ENCODE measurements around the gene SEMA3A. TPM values are rescaled to one million over a fixed set of nuclear protein-coding genes. Genes with fewer than 3 reads are reported as not detected.
"Not testable (repeated sequence)": the region's sequence is repeated elsewhere in the genome, so short reads cannot be mapped to it uniquely, and the experiment has no call there.

SEMA3A gene
- total RNA-seq (10 to 100 TPM; 27.4 to 32.0 TPM), polyA plus RNA-seq (ENCODE audit: insufficient read length in 2 of 2) (10 to 100 TPM; 11.7 to 20.7 TPM)
- long read RNA-seq, donor 1, full-length matches to known transcripts = 5 of 15 reads
- long read RNA-seq, donor 1, partial matches to known transcripts = 10 of 15 reads
- long read RNA-seq, donor 1, other reads (novel, unspliced or antisense) = 0 of 15 reads
- long read RNA-seq, donor 2, full-length matches to known transcripts = 1 of 1 reads
- long read RNA-seq, donor 2, partial matches to known transcripts = 0 of 1 reads
- long read RNA-seq, donor 2, other reads (novel, unspliced or antisense) = 0 of 1 reads
- long read RNA-seq, donor 3, full-length matches to known transcripts = 1 of 1 reads
- long read RNA-seq, donor 3, partial matches to known transcripts = 0 of 1 reads
- long read RNA-seq, donor 3, other reads (novel, unspliced or antisense) = 0 of 1 reads
- long read RNA-seq, donor 4 = 0 reads

DNA sequence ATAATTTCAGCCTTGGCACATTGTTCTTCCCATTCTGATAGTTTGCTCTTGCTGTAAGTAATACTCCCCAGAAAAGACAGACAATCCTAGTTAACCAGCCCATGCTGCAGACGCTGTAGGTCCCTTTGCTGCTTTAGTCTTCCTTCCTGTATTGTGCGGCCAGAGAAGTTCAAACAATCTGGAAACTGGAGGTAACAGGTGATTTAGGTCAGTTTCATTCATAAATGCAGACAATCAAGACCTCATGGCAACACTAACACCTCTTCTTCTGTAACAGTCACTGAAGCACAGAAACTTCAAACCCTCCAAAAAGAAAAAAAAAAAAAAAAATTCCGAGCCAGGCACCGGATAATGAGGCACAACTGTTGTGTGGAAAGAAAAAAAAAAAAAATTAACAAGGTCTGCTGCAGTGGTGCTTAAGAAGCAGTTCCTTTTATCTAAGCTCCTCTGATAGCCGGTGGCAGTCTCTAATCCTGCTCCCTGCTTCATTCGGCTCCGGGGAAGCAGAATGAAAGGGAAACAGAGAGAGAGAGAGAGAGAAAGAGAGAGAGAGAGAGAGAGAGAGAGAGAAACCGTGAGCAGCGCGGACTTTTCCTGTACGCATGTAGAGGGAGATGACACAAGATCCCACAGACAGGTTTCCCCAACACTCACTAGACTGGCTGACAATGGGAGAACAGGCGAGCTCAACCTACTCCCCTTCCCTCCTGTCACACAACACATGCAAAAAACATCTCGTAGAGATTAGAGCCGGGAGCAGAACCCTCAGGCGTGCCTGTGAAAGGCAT lies at the start of gene SEMA3A:
Gene SEMA3A (minus strand): TSS at position 306 of the 788 bp plus-strand sequence. CDS start 203 bp downstream, at position 103.
- Histone ChIP-seq H3K9me3 (ENCODE audit: control insufficient read depth, insufficient read depth, low read length) (no peaks in the 10 kb centered on the region), H3K27me3 (ENCODE audit: control insufficient read depth, insufficient read depth, low read length) (no peaks in the 10 kb centered on the region), H3K4me3 (ENCODE audit: low read depth, low read length) (peak within 1 kb of the TSS; percentile 72), H3K4me1 (ENCODE audit: control insufficient read depth, insufficient read depth, low read length) (no peaks in the 10 kb centered on the region), H3K27ac (ENCODE audit: low read depth, low read length) (peak within 1 kb of the TSS; percentile 68), H3K36me3 (ENCODE audit: control insufficient read depth, insufficient read depth, low read length) (no peaks in the 10 kb centered on the region)
- WGBS (ENCODE audit: insufficient coverage) = 0% methylated on average over 4 of the region's 15 CpGs
- peak in 2 of 6 donors; percentile 89 to 90 for DNase-seq (ENCODE audit: low read depth in 4 of 6, low spot score in 6 of 6)

GRCh38 chr7:84243037-84243436 lies 48.4 kb upstream of the SEMA3A start:
- H3K4me3 ChIP-seq (ENCODE audit: low read depth, low read length); H3K9me3 ChIP-seq (ENCODE audit: control insufficient read depth, insufficient read depth, low read length); H3K4me1 ChIP-seq (ENCODE audit: control insufficient read depth, insufficient read depth, low read length); DNase-seq (ENCODE audit: low read depth in 4 of 6, low spot score in 6 of 6); H3K36me3 ChIP-seq (ENCODE audit: control insufficient read depth, insufficient read depth, low read length); H3K27ac ChIP-seq (ENCODE audit: low read depth, low read length); H3K27me3 ChIP-seq (ENCODE audit: control insufficient read depth, insufficient read depth, low read length): not testable (repeated sequence)
- 93% methylated on average over 5 of the region's 6 CpGs for WGBS (ENCODE audit: insufficient coverage)

GRCh38 chr7:84238596-84238995 lies 44.0 kb upstream of the SEMA3A start:
- H3K27me3 ChIP-seq (ENCODE audit: control insufficient read depth, insufficient read depth, low read length) = no peaks in the 10 kb centered on the region
- no peaks in the 10 kb centered on the region for H3K9me3 ChIP-seq (ENCODE audit: control insufficient read depth, insufficient read depth, low read length)
- no peak for DNase-seq (ENCODE audit: low read depth in 4 of 6, low spot score in 6 of 6)
- WGBS (ENCODE audit: insufficient coverage) = 93% methylated on average over 3 of the region's 6 CpGs
- no peak overlapping the region for H3K4me3 ChIP-seq (ENCODE audit: low read depth, low read length)
- no peaks in the 10 kb centered on the region for H3K4me1 ChIP-seq (ENCODE audit: control insufficient read depth, insufficient read depth, low read length)
- H3K27ac ChIP-seq (ENCODE audit: low read depth, low read length) = no peak overlapping the region
- no peaks in the 10 kb centered on the region for H3K36me3 ChIP-seq (ENCODE audit: control insufficient read depth, insufficient read depth, low read length)

- no peaks in the 10 kb centered on the region for H3K36me3 ChIP-seq (ENCODE audit: control insufficient read depth, insufficient read depth, low read length)
- no peaks in the 10 kb centered on the region for H3K4me1 ChIP-seq (ENCODE audit: control insufficient read depth, insufficient read depth, low read length)
- H3K27me3 ChIP-seq (ENCODE audit: control insufficient read depth, insufficient read depth, low read length) = no peaks in the 10 kb centered on the region
- no peak overlapping the region for H3K4me3 ChIP-seq (ENCODE audit: low read depth, low read length)
- no peak for DNase-seq (ENCODE audit: low read depth in 4 of 6, low spot score in 6 of 6)
- H3K9me3 ChIP-seq (ENCODE audit: control insufficient read depth, insufficient read depth, low read length) = no peaks in the 10 kb centered on the region
- H3K27ac ChIP-seq (ENCODE audit: low read depth, low read length) = no peak overlapping the region
- no CpG with 5 or more reads among the region's 1 CpG for WGBS (ENCODE audit: insufficient coverage)
Measured at GRCh38 chr7:84237533-84238173, 43.1 kb upstream of the SEMA3A start.

DNA sequence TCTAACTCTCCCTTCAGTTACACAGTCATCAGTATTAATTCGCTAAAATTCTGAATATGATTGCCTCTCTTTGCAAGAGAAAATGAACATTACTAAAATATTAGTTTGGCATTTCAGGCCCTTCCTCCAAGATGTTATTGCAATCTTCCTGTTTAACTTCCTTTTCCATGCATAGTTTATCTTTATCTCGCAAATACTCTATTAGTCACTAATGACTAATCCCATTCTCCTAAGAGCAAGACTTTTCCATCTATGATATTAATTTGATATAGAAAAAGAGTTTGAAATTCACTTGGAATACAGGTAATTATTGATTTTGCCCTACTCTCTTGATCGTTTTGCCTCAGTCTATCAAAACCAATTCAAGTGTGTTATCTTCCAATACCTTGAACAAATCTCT lies 41.8 kb upstream of the SEMA3A start:
- no peak for DNase-seq (ENCODE audit: low read depth in 4 of 6, low spot score in 6 of 6)
- no peaks in the 10 kb centered on the region for H3K9me3 ChIP-seq (ENCODE audit: control insufficient read depth, insufficient read depth, low read length)
- no peaks in the 10 kb centered on the region for H3K36me3 ChIP-seq (ENCODE audit: control insufficient read depth, insufficient read depth, low read length)
- WGBS (ENCODE audit: insufficient coverage) = no CpG with 5 or more reads among the region's 3 CpGs
- H3K27ac ChIP-seq (ENCODE audit: low read depth, low read length) = no peak overlapping the region
- no peaks in the 10 kb centered on the region for H3K27me3 ChIP-seq (ENCODE audit: control insufficient read depth, insufficient read depth, low read length)
- no peak overlapping the region for H3K4me3 ChIP-seq (ENCODE audit: low read depth, low read length)
- no peaks in the 10 kb centered on the region for H3K4me1 ChIP-seq (ENCODE audit: control insufficient read depth, insufficient read depth, low read length)

GRCh38 chr7:84232646-84233045 lies 38.1 kb upstream of the SEMA3A start:
- Histone ChIP-seq H3K9me3 (ENCODE audit: control insufficient read depth, insufficient read depth, low read length) (no peaks in the 10 kb centered on the region), H3K4me1 (ENCODE audit: control insufficient read depth, insufficient read depth, low read length) (no peaks in the 10 kb centered on the region), H3K27me3 (ENCODE audit: control insufficient read depth, insufficient read depth, low read length) (no peaks in the 10 kb centered on the region), H3K27ac (ENCODE audit: low read depth, low read length) (no peak overlapping the region), H3K36me3 (ENCODE audit: control insufficient read depth, insufficient read depth, low read length) (no peaks in the 10 kb centered on the region), H3K4me3 (ENCODE audit: low read depth, low read length) (no peak overlapping the region)
- WGBS (ENCODE audit: insufficient coverage) = 75% methylated on average over 1 of the region's 1 CpG
- DNase-seq (ENCODE audit: low read depth in 4 of 6, low spot score in 6 of 6) = peak in 1 of 6 donors; percentile 38

DNA sequence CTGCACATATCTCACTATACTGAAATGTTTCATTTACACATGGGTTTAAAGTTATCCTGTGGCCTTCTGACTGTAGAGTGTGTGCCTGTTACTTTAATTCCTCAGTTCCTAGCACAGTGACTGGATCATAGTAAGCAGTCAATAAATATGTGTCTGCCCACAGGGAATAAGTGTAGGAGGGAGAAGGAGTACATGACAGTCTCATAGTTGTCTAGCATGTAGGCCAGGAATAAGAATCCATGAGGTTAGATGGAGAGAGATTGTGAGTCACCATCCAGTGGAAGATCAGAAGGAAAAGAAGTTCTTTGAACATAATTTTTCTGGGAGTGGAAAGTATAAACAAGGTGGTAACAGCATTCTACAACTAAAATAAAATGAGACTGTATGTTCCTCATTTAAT lies 36.6 kb upstream of the SEMA3A start:
- no peaks in the 10 kb centered on the region for H3K27me3 ChIP-seq (ENCODE audit: control insufficient read depth, insufficient read depth, low read length)
- DNase-seq (ENCODE audit: low read depth in 4 of 6, low spot score in 6 of 6) = no peak

DNA sequence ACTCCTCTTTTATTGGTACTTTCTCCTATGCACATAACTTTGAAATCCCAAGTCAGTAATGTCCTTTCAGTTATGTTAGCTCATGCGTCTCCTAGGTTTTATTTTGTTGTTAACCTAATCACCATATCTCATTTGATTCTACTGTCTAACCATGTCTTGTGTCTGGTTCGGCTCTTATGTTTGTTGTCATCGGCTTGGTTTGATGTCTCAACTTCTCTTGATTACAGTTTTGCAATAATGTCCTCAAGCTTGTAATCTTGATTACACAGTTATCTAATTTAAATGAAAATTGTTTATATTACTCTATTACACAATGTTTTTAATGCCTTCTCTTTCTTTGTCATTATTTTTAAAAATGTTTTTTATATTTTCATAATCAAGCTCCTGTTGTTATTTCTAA lies 35.9 kb upstream of the SEMA3A start:
- DNase-seq (ENCODE audit: low read depth in 4 of 6, low spot score in 6 of 6) = no peak
- H3K9me3 ChIP-seq (ENCODE audit: control insufficient read depth, insufficient read depth, low read length) = no peaks in the 10 kb centered on the region
- no peak overlapping the region for H3K27ac ChIP-seq (ENCODE audit: low read depth, low read length)
- no CpG with 5 or more reads among the region's 3 CpGs for WGBS (ENCODE audit: insufficient coverage)
- no peaks in the 10 kb centered on the region for H3K27me3 ChIP-seq (ENCODE audit: control insufficient read depth, insufficient read depth, low read length)
- H3K36me3 ChIP-seq (ENCODE audit: control insufficient read depth, insufficient read depth, low read length) = no peaks in the 10 kb centered on the region
- no peaks in the 10 kb centered on the region for H3K4me1 ChIP-seq (ENCODE audit: control insufficient read depth, insufficient read depth, low read length)
- H3K4me3 ChIP-seq (ENCODE audit: low read depth, low read length) = no peak overlapping the region

More for the DNA sequence above, 36.6 kb upstream of the SEMA3A start:
- H3K4me3 ChIP-seq (ENCODE audit: low read depth, low read length) = no peak overlapping the region
- no peaks in the 10 kb centered on the region for H3K4me1 ChIP-seq (ENCODE audit: control insufficient read depth, insufficient read depth, low read length)
- H3K36me3 ChIP-seq (ENCODE audit: control insufficient read depth, insufficient read depth, low read length) = no peaks in the 10 kb centered on the region
- no peaks in the 10 kb centered on the region for H3K9me3 ChIP-seq (ENCODE audit: control insufficient read depth, insufficient read depth, low read length)
- H3K27ac ChIP-seq (ENCODE audit: low read depth, low read length) = no peak overlapping the region

DNA sequence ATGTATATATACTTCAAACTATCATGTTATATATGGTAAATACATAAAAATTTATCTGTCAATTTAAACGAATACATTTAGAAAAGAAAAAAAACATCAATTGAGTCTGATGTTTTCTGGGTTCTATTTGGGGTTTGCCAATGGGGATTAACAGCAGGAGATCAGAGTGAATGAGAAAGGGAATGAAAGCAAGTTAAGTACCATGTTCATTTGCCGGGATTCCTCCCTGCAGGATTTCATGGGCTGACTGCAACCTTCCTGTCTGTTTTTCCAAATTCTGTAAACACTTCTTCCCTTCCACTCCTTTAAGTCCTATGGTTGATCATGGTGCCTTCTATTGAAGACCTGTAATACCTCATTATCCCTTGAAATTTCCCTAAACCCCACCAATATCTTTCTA lies 33.9 kb upstream of the SEMA3A start:
- Histone ChIP-seq H3K4me3 (ENCODE audit: low read depth, low read length) (no peak overlapping the region), H3K27ac (ENCODE audit: low read depth, low read length) (no peak overlapping the region)

More for the DNA sequence above, 33.9 kb upstream of the SEMA3A start:
- Histone ChIP-seq H3K27me3 (ENCODE audit: control insufficient read depth, insufficient read depth, low read length) (no peaks in the 10 kb centered on the region), H3K36me3 (ENCODE audit: control insufficient read depth, insufficient read depth, low read length) (no peaks in the 10 kb centered on the region), H3K9me3 (ENCODE audit: control insufficient read depth, insufficient read depth, low read length) (no peaks in the 10 kb centered on the region), H3K4me1 (ENCODE audit: control insufficient read depth, insufficient read depth, low read length) (no peaks in the 10 kb centered on the region)
- no peak for DNase-seq (ENCODE audit: low read depth in 4 of 6, low spot score in 6 of 6)
- 38% methylated on average over 1 of the region's 2 CpGs for WGBS (ENCODE audit: insufficient coverage)

All from spinal cord (tissue), 10 donors.